H9 (cell line): ENCODE results near the gene TIMM10B. TPM values are rescaled to one million over a fixed set of nuclear protein-coding genes. Genes with fewer than 3 reads are reported as not detected.

Experiments
- DNase-seq: peaks from one replicate; pipeline ENCODE4 v3.0.0-alpha.2; 2017
- H2AFZ ChIP-seq: one replicate; pipeline ENCODE4 v1.6.1; 2013; ENCODE audit warnings: mild to moderate bottlenecking, low read length, control low read depth, moderate library complexity
- H2AK5ac ChIP-seq: 2 replicates; pipeline ENCODE4 v1.6.1; 2013; ENCODE audit warnings: low read length, control low read depth, mixed read lengths; ENCODE audit not compliant: insufficient read length
- H2BK120ac ChIP-seq: one replicate; pipeline ENCODE4 v1.6.1; 2013; ENCODE audit warnings: low read depth, mild to moderate bottlenecking, low read length, control low read depth, inconsistent platforms; ENCODE audit not compliant: poor library complexity, severe bottlenecking
- H2BK12ac ChIP-seq: 2 replicates; pipeline ENCODE4 v1.6.1; 2013; ENCODE audit warnings: low read length, control low read depth, mixed read lengths, low read depth; ENCODE audit not compliant: insufficient read length
- H2BK15ac ChIP-seq: 2 replicates; pipeline ENCODE4 v1.6.1; 2013; ENCODE audit warnings: low read depth, low read length, control low read depth
- H2BK20ac ChIP-seq: one replicate; pipeline ENCODE4 v1.6.1; 2013; ENCODE audit warnings: low read depth, mild to moderate bottlenecking, low read length, control low read depth, inconsistent platforms; ENCODE audit not compliant: poor library complexity, severe bottlenecking
- H2BK5ac ChIP-seq: 2 replicates; pipeline ENCODE4 v1.6.1; 2013; ENCODE audit warnings: low read length, control low read depth, mixed read lengths; ENCODE audit not compliant: insufficient read length
- H3K14ac ChIP-seq: 2 replicates; pipeline ENCODE4 v1.6.1; 2013; ENCODE audit warnings: low read length, control low read depth; ENCODE audit not compliant: insufficient read depth
- H3K18ac ChIP-seq: 2 replicates; pipeline ENCODE4 v1.6.1; 2013; ENCODE audit warnings: low read depth, mild to moderate bottlenecking, mixed read lengths, low read length, control low read depth; ENCODE audit not compliant: insufficient read length
- H3K23ac ChIP-seq: 2 replicates; pipeline ENCODE4 v1.6.1; 2013; ENCODE audit warnings: low read length, control low read depth, mixed read lengths, low read depth; ENCODE audit not compliant: insufficient read length
- H3K23me2 ChIP-seq: 2 replicates; pipeline ENCODE4 v1.6.1; 2013; ENCODE audit warnings: low read depth, mild to moderate bottlenecking, mixed read lengths, low read length, control low read depth; ENCODE audit not compliant: insufficient read length, poor library complexity, severe bottlenecking
- H3K27ac ChIP-seq: 2 replicates; pipeline ENCODE4 v1.5.1; 2013; ENCODE audit warnings: low read length, control low read depth, mixed read lengths, low read depth; ENCODE audit not compliant: insufficient read length
- H3K27me3 ChIP-seq: 2 replicates; pipeline ENCODE4 v1.6.1; 2013; ENCODE audit warnings: low read length, control low read depth, inconsistent platforms; ENCODE audit not compliant: insufficient read depth
- H3K4ac ChIP-seq: 2 replicates; pipeline ENCODE4 v1.6.1; 2013; ENCODE audit warnings: low read depth, mild to moderate bottlenecking, control low read depth, inconsistent platforms, low read length, moderate library complexity
- H3K4me1 ChIP-seq: 2 replicates; pipeline ENCODE4 v1.6.1; 2013; ENCODE audit warnings: low read length, control low read depth, inconsistent platforms; ENCODE audit not compliant: insufficient read depth
- H3K4me2 ChIP-seq: 2 replicates; pipeline ENCODE4 v1.6.1; 2013; ENCODE audit warnings: low read length, control low read depth, mixed read lengths; ENCODE audit not compliant: insufficient read length, insufficient read depth
- H3K56ac ChIP-seq: 2 replicates; pipeline ENCODE4 v1.6.1; 2013; ENCODE audit warnings: low read depth, mild to moderate bottlenecking, mixed read lengths, low read length, control low read depth; ENCODE audit not compliant: insufficient read length
- H3K79me1 ChIP-seq: 2 replicates; pipeline ENCODE4 v1.6.1; 2013; ENCODE audit warnings: low read depth, mild to moderate bottlenecking, moderate library complexity, low read length, control low read depth, inconsistent platforms; ENCODE audit not compliant: insufficient read depth, poor library complexity, severe bottlenecking
- H3K79me2 ChIP-seq: 2 replicates; pipeline ENCODE4 v1.6.1; 2013; ENCODE audit warnings: low read length, control low read depth, inconsistent platforms; ENCODE audit not compliant: insufficient read depth
- H3K9ac ChIP-seq: 2 replicates; pipeline ENCODE4 v1.6.1; 2013; ENCODE audit warnings: low read length, control low read depth, mixed read lengths; ENCODE audit not compliant: insufficient read length; ENCODE audit errors: extremely low read depth
- H3K9me3 ChIP-seq: one replicate; pipeline ENCODE4 v1.6.1; 2013; ENCODE audit warnings: low read depth, low read length, inconsistent platforms; ENCODE audit not compliant: control insufficient read depth
- H3T11ph ChIP-seq: one replicate; pipeline ENCODE4 v1.6.1; 2013; ENCODE audit warnings: mild to moderate bottlenecking, low read length, control low read depth, inconsistent platforms
- H4K20me1 ChIP-seq: one replicate; pipeline ENCODE4 v1.6.1; 2013; ENCODE audit not compliant: control insufficient read depth, insufficient read length, insufficient read depth
- H4K5ac ChIP-seq: 2 replicates; pipeline ENCODE4 v1.6.1; 2013; ENCODE audit warnings: low read depth, mild to moderate bottlenecking, mixed read lengths, low read length, control low read depth; ENCODE audit not compliant: insufficient read length
- H4K8ac ChIP-seq: replicated peaks from 2 replicates; pipeline ENCODE4 v1.6.1; 2013; ENCODE audit warnings: low read length, control low read depth, mixed read lengths, low read depth; ENCODE audit not compliant: insufficient read length
- H4K91ac ChIP-seq: 2 replicates; pipeline ENCODE4 v1.6.1; 2013; ENCODE audit warnings: low read depth, mild to moderate bottlenecking, moderate library complexity, mixed read lengths, low read length, control low read depth; ENCODE audit not compliant: insufficient read length
- H3K27ac Mint-ChIP-seq, 3 experiments: 2 replicates in 2 of 3; 3 replicates in 1 of 3; pipeline ENCODE4 v1.8.0; 2020 to 2021; ENCODE audit warnings: mixed read lengths in 3 of 3, mild to moderate bottlenecking in 1 of 3, moderate library complexity in 1 of 3
- H3K27me3 Mint-ChIP-seq: 2 replicates; pipeline ENCODE4 v1.8.0; 2021; ENCODE audit warnings: low read depth, mild to moderate bottlenecking, moderate library complexity, mixed read lengths
- H3K36me3 Mint-ChIP-seq, 3 experiments: 2 replicates in 2 of 3; 3 replicates in 1 of 3; pipeline ENCODE4 v1.8.0; 2020 to 2021; ENCODE audit warnings: low read depth in 3 of 3, mixed read lengths in 3 of 3; ENCODE audit not compliant: insufficient read depth in 1 of 3
- H3K4me1 Mint-ChIP-seq, 2 experiments: 2 replicates each; pipeline ENCODE4 v1.8.0; 2020; ENCODE audit warnings: mixed read lengths in 2 of 2
- H3K4me3 Mint-ChIP-seq, 2 experiments: 2 replicates in 1 of 2; 3 replicates in 1 of 2; pipeline ENCODE4 v1.8.0; 2020 to 2021; ENCODE audit warnings: mild to moderate bottlenecking in 2 of 2, mixed read lengths in 2 of 2, moderate library complexity in 1 of 2
- H3K9me3 Mint-ChIP-seq, 2 experiments: 2 replicates in 1 of 2; 3 replicates in 1 of 2; pipeline ENCODE4 v1.8.0; 2020; ENCODE audit warnings: mild to moderate bottlenecking in 2 of 2, mixed read lengths in 2 of 2, moderate library complexity in 1 of 2
- WGBS: extraction: QIAGEN DNeasy Blood & Tissue Kit; methylation state at CpG from one replicate; pipeline ENCODE4 v1.1.7; 2013; ENCODE audit warnings: missing lambda C conversion rate, low lambda C conversion rate, mixed read lengths; ENCODE audit not compliant: insufficient read length; ENCODE audit errors: extremely low coverage; 5-methylcytosine and 5-hydroxymethylcytosine counted together
- total RNA-seq: library from RNA; stranded (reverse); gene quantifications from 2 replicates; pipeline ENCODE4 v1.2.1, GENCODE V29; 2021
- TF ChIP-seq, protein P1 (sequence below): fragments of 200-600 bp; sonication (generic); conservative IDR thresholded peaks from 3 replicates; pipeline ENCODE4 v1.8.0; 2021; ENCODE audit warnings: antibody characterized with exemption, mild to moderate bottlenecking

Gene TIMM10B
- total RNA-seq, 1 experiment from 2014 or later: 49.9 TPM

DNA sequence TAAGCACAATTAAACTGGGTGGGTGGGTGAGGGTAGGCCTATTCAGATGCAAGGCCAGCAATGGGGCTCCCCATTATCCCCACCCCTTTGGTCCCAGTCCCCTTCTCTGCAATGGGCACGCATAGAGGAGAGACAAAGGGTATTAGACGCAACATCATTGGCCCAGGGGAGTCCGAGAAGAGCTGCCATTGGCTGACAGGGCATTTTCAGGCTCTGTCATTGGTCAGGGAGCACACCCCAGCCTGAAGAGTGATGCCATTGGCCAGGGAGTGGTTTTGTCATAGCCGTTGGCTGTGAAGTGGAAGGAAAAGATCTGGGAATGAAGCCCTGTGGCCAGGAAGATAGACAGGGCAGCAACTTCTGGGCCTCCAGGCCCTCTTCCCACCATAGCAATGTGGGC, 4.7 kb upstream of the TIMM10B start:
- peaks cover 30 to 39% (median 36%) of the 10 kb centered on the region in 3 experiments for H3K36me3 Mint-ChIP-seq
- Histone ChIP-seq H3K23ac (no peak overlapping the region), H2BK120ac (no peak overlapping the region), H3K79me1 (peaks cover 4% of the 10 kb centered on the region), H3K9me3 (no peaks in the 10 kb centered on the region), H2BK15ac (no peak overlapping the region), H3T11ph (no peak overlapping the region), H3K9ac (no peak overlapping the region), H3K4ac (no peak overlapping the region), H3K23me2 (peaks cover 21% of the 10 kb centered on the region), H3K27ac (no peak overlapping the region), H3K14ac (no peak overlapping the region), H2BK20ac (no peak overlapping the region), H2BK12ac (no peak overlapping the region), H4K5ac (no peak overlapping the region), H2AK5ac (no peak overlapping the region), H4K20me1 (no peaks in the 10 kb centered on the region), H2AFZ (no peak overlapping the region), H3K56ac (no peak overlapping the region), H3K18ac (no peak overlapping the region), H3K4me2 (no peak overlapping the region), H4K91ac (no peak overlapping the region), H3K27me3 (no peaks in the 10 kb centered on the region; the same call in 1 of the 2 replicates), H2BK5ac (no peak overlapping the region), H4K8ac (no peak overlapping the region), H3K4me1 (peaks cover 8% of the 10 kb centered on the region; the same call in 1 of the 2 replicates), H3K79me2 (peaks cover 10% of the 10 kb centered on the region; the same call in 1 of the 2 replicates)
- no CpG with 5 or more reads among the region's 4 CpGs for WGBS
- peaks cover 35% of the 10 kb centered on the region in 2 experiments for H3K4me1 Mint-ChIP-seq
- peak; percentile 55 for DNase-seq
- H3K4me3 Mint-ChIP-seq: no peak overlapping the region
- H3K27ac Mint-ChIP-seq: no peak overlapping the region
- no peaks in the 10 kb centered on the region for H3K9me3 Mint-ChIP-seq
- TF ChIP-seq, protein P1, sequence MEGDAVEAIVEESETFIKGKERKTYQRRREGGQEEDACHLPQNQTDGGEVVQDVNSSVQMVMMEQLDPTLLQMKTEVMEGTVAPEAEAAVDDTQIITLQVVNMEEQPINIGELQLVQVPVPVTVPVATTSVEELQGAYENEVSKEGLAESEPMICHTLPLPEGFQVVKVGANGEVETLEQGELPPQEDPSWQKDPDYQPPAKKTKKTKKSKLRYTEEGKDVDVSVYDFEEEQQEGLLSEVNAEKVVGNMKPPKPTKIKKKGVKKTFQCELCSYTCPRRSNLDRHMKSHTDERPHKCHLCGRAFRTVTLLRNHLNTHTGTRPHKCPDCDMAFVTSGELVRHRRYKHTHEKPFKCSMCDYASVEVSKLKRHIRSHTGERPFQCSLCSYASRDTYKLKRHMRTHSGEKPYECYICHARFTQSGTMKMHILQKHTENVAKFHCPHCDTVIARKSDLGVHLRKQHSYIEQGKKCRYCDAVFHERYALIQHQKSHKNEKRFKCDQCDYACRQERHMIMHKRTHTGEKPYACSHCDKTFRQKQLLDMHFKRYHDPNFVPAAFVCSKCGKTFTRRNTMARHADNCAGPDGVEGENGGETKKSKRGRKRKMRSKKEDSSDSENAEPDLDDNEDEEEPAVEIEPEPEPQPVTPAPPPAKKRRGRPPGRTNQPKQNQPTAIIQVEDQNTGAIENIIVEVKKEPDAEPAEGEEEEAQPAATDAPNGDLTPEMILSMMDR: no peak
- no peaks in the 10 kb centered on the region; the same call in none of the 2 replicates for H3K27me3 Mint-ChIP-seq
